Measurements from ENCODE around the gene CYP2A13.

DNA sequence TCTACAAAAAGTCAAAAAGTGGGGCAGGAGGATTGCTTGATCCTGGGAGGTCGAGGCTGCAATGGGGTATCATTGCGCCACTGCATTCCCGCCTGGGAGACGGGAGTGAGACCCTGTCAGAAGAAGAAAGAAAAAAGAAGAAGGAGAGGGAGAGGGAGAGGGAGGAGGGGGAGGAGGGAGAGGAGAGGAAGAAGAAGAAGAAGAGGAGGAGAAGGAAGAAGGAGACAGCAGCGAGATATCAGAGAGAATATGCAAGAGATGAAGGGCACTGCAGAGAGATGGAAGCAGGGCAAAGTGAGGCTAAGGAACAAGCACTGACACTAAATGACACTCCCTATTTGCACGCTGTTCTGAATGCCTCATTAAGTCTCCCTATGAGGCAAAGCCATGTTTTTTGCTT lies 40.4 kb downstream of the CYP2A13 start:
- no peak for TF ChIP-seq CTCF (conservative IDR thresholded peaks at IDR 0.05; ENCODE audit: low read depth in 2 of 2)
- TF ChIP-seq, protein P1, sequence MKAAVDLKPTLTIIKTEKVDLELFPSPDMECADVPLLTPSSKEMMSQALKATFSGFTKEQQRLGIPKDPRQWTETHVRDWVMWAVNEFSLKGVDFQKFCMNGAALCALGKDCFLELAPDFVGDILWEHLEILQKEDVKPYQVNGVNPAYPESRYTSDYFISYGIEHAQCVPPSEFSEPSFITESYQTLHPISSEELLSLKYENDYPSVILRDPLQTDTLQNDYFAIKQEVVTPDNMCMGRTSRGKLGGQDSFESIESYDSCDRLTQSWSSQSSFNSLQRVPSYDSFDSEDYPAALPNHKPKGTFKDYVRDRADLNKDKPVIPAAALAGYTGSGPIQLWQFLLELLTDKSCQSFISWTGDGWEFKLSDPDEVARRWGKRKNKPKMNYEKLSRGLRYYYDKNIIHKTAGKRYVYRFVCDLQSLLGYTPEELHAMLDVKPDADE (IDR thresholded peaks at IDR 0.05), result no peak
- TF ChIP-seq EZH2 (IDR thresholded peaks at IDR 0.05; ENCODE audit: low read depth, unreplicated experiment), result no peak
- TF ChIP-seq STAT1 (IDR thresholded peaks at IDR 0.05; ENCODE audit: unreplicated experiment), result no peak
- TF ChIP-seq EZH2phosphoT487 (IDR thresholded peaks at IDR 0.05; ENCODE audit: unreplicated experiment), result no peak
- no peak for TF ChIP-seq REST (IDR thresholded peaks at IDR 0.05; ENCODE audit: unreplicated experiment)

Data from GM23338 (cell line).